Smooth muscle cell (in vitro differentiated cells): ENCODE results near the gene FIGN. TPM values are rescaled to one million over a fixed set of nuclear protein-coding genes. Genes with fewer than 3 reads are reported as not detected.

Source experiments
- DNase-seq: peaks from one replicate; lab custom pipeline; 2025; ENCODE audit not compliant: unreplicated experiment; lab: John Stamatoyannopoulos, UW
- H2AFZ ChIP-seq: fragments of 200-600 bp; sonication (generic); 2 replicates; pipeline ENCODE4 v1.6.0; 2016; ENCODE audit warnings: antibody characterized with exemption, low read depth, mild to moderate bottlenecking
- H3F3A ChIP-seq: fragments of 200-600 bp; sonication (generic); 2 replicates; pipeline ENCODE4 v1.6.0; 2017; ENCODE audit warnings: antibody characterized with exemption, low read depth
- H3K27ac ChIP-seq: fragments of 200-600 bp; sonication (generic); 2 replicates; pipeline ENCODE4 v1.5.1; 2016; ENCODE audit warnings: low read depth, mild to moderate bottlenecking
- H3K27me3 ChIP-seq: fragments of 200-600 bp; sonication (generic); 2 replicates; pipeline ENCODE4 v1.6.1; 2016; ENCODE audit warnings: low read depth, mild to moderate bottlenecking
- H3K36me3 ChIP-seq: fragments of 200-600 bp; sonication (generic); 2 replicates; pipeline ENCODE4 v1.5.1; 2016; ENCODE audit warnings: low read depth
- H3K4me1 ChIP-seq: fragments of 200-600 bp; sonication (generic); 2 replicates; pipeline ENCODE4 v1.5.1; 2016; ENCODE audit warnings: low read depth
- H3K4me2 ChIP-seq: fragments of 200-600 bp; sonication (generic); 2 replicates; pipeline ENCODE4 v1.6.0; 2016; ENCODE audit warnings: mild to moderate bottlenecking
- H3K4me3 ChIP-seq: fragments of 200-600 bp; sonication (generic); 2 replicates; pipeline ENCODE4 v1.5.1; 2016; ENCODE audit warnings: mild to moderate bottlenecking
- H3K79me2 ChIP-seq: fragments of 200-600 bp; sonication (generic); 2 replicates; pipeline ENCODE4 v1.6.0; 2016; ENCODE audit warnings: low read depth, mild to moderate bottlenecking
- H3K9ac ChIP-seq: fragments of 200-600 bp; sonication (generic); 2 replicates; pipeline ENCODE4 v1.6.0; 2016; ENCODE audit warnings: low read depth
- H3K9me3 ChIP-seq: fragments of 200-600 bp; sonication (generic); replicated peaks from 2 replicates; pipeline ENCODE4 v1.5.1; 2016; ENCODE audit warnings: low read depth
- H4K20me1 ChIP-seq: fragments of 200-600 bp; sonication (generic); 2 replicates; pipeline ENCODE4 v1.6.0; 2016; ENCODE audit warnings: low read depth
- CTCF ChIP-seq: fragments of 200-600 bp; sonication (generic); IDR thresholded peaks from 2 replicates; pipeline ENCODE4 v1.5.1; 2017; ENCODE audit warnings: borderline replicate concordance, mild to moderate bottlenecking, antibody characterized with exemption; ENCODE audit not compliant: insufficient read depth, poor library complexity, severe bottlenecking
- WGBS: methylation state at CpG from one replicate; pipeline ENCODE4 v1.1.7; 2016; ENCODE audit warnings: low lambda C conversion rate; 5-methylcytosine and 5-hydroxymethylcytosine counted together
- polyA plus RNA-seq: library from polyadenylated mRNA; unstranded; fragments of >200 nt; fragmentation: Nextera tagmentation; extraction: Ambion mirVana; gene quantifications from 2 replicates; pipeline ENCODE4 v1.2.1, GENCODE V29; 2016
- total RNA-seq: library from RNA; depleted of rRNA; stranded (reverse); fragments of >200 nt; gene quantifications from 2 replicates; pipeline ENCODE4 v1.2.3, GENCODE V29; 2014

The FIGN gene
- total and polyA plus RNA-seq, 2 experiments from 2014 or later, result 0.71 to 4.8 TPM

GRCh38 chr2:163759013-163759412 lies 23.2 kb upstream of the FIGN start:
- H3K4me1 ChIP-seq, result no peaks in the 10 kb centered on the region
- TF ChIP-seq CTCF, result no peak
- H3K79me2 ChIP-seq, result no peaks in the 10 kb centered on the region
- H4K20me1 ChIP-seq, result no peaks in the 10 kb centered on the region
- H3K27me3 ChIP-seq, result peaks cover 4% of the 10 kb centered on the region
- H3K36me3 ChIP-seq, result no peaks in the 10 kb centered on the region
- H3K27ac ChIP-seq, result no peak overlapping the region
- no peaks in the 10 kb centered on the region for H3K9me3 ChIP-seq
- no peak overlapping the region for H2AFZ ChIP-seq
- no peak overlapping the region for H3K4me3 ChIP-seq
- no peaks in the 10 kb centered on the region for H3F3A ChIP-seq
- WGBS, result 76% methylated on average over 2 of the region's 2 CpGs
- no peak for DNase-seq
- no peak overlapping the region for H3K9ac ChIP-seq
- H3K4me2 ChIP-seq, result no peak overlapping the region

- no peaks in the 10 kb centered on the region for H3F3A ChIP-seq
- H2AFZ ChIP-seq, result no peak overlapping the region
- no peak overlapping the region for H3K4me2 ChIP-seq
- H3K9me3 ChIP-seq, result no peaks in the 10 kb centered on the region
- DNase-seq, result no peak
- WGBS, result 10% methylated on average over 1 of the region's 1 CpG
- H3K4me3 ChIP-seq, result no peak overlapping the region
- H3K9ac ChIP-seq, result no peak overlapping the region
- no peaks in the 10 kb centered on the region for H3K4me1 ChIP-seq
- H3K79me2 ChIP-seq, result no peaks in the 10 kb centered on the region
- no peak for TF ChIP-seq CTCF
- H3K36me3 ChIP-seq, result no peaks in the 10 kb centered on the region
- no peak overlapping the region for H3K27ac ChIP-seq
- H3K27me3 ChIP-seq, result peaks cover 4% of the 10 kb centered on the region
- H4K20me1 ChIP-seq, result no peaks in the 10 kb centered on the region
Observed at GRCh38 chr2:163757814-163758213, 22.0 kb upstream of the FIGN start.

GRCh38 chr2:163756588-163756987 lies 20.8 kb upstream of the FIGN start:
- 91% methylated on average over 4 of the region's 4 CpGs for WGBS
- no peaks in the 10 kb centered on the region for H3K9me3 ChIP-seq
- H3K36me3 ChIP-seq, result no peaks in the 10 kb centered on the region
- H3K27ac ChIP-seq, result no peak overlapping the region
- no peak overlapping the region for H3K9ac ChIP-seq
- H4K20me1 ChIP-seq, result no peaks in the 10 kb centered on the region
- TF ChIP-seq CTCF, result no peak
- no peak overlapping the region for H3K4me3 ChIP-seq
- H3F3A ChIP-seq, result no peaks in the 10 kb centered on the region
- H2AFZ ChIP-seq, result no peak overlapping the region
- no peaks in the 10 kb centered on the region for H3K4me1 ChIP-seq
- no peaks in the 10 kb centered on the region for H3K79me2 ChIP-seq
- no peaks in the 10 kb centered on the region for H3K27me3 ChIP-seq
- H3K4me2 ChIP-seq, result no peak overlapping the region
- no peak for DNase-seq

- 93% methylated on average over 2 of the region's 2 CpGs for WGBS
- Histone ChIP-seq H3K79me2 (no peaks in the 10 kb centered on the region), H3K4me2 (no peak overlapping the region), H3K27ac (no peak overlapping the region), H3K36me3 (no peaks in the 10 kb centered on the region), H3K4me1 (no peaks in the 10 kb centered on the region), H3K9ac (no peak overlapping the region), H4K20me1 (no peaks in the 10 kb centered on the region), H2AFZ (no peak overlapping the region), H3K27me3 (no peaks in the 10 kb centered on the region), H3K4me3 (no peak overlapping the region), H3K9me3 (no peaks in the 10 kb centered on the region), H3F3A (no peaks in the 10 kb centered on the region)
- no peak for TF ChIP-seq CTCF
- DNase-seq, result no peak
Observed at GRCh38 chr2:163755366-163755765, 19.6 kb upstream of the FIGN start.
